ENCODE measurements around the gene IGSF9B. TPM values are rescaled to one million over a fixed set of nuclear protein-coding genes. Genes with fewer than 3 reads are reported as not detected.

IGSF9B gene
- total RNA-seq, 2 donors from 2014 or later, result 10.2 to 35.3 TPM

- intact Hi-C loops (cut with DNase I), result no loop called here
- DNase-seq (ENCODE audit: low spot score), result no peak
- Histone ChIP-seq H3K27ac (no peak overlapping the region), H3K9me3 (no peaks in the 10 kb centered on the region), H3K36me3 (no peaks in the 10 kb centered on the region), H3K4me1 (replicated peaks) (no peaks in the 10 kb centered on the region), H3K4me3 (no peak overlapping the region), H3K27me3 (replicated peaks; ENCODE audit: insufficient read depth) (no peaks in the 10 kb centered on the region)
- no peak for TF ChIP-seq POLR2AphosphoS5 (IDR thresholded peaks at IDR 0.05)
- TF ChIP-seq POLR2A (IDR thresholded peaks at IDR 0.05), result no peak
- WGBS, result 75% methylated on average over 8 of the region's 8 CpGs
Measured at GRCh38 chr11:133995066-133995465, 38.3 kb upstream of the IGSF9B start.

GRCh38 chr11:133993921-133994320 lies 37.2 kb upstream of the IGSF9B start:
- H3K9me3 ChIP-seq, result no peaks in the 10 kb centered on the region
- no peak for DNase-seq (ENCODE audit: low spot score)
- intact Hi-C loops (cut with DNase I), result no loop called here
- H3K27ac ChIP-seq, result no peak overlapping the region
- TF ChIP-seq POLR2A (IDR thresholded peaks at IDR 0.05), result no peak
- TF ChIP-seq POLR2AphosphoS5 (IDR thresholded peaks at IDR 0.05), result no peak
- no peak for TF ChIP-seq CTCF (IDR thresholded peaks at IDR 0.05)
- no peaks in the 10 kb centered on the region for H3K4me1 ChIP-seq (replicated peaks)
- no peaks in the 10 kb centered on the region for H3K27me3 ChIP-seq (replicated peaks; ENCODE audit: insufficient read depth)
- 92% methylated on average over 13 of the region's 13 CpGs for WGBS
- H3K36me3 ChIP-seq, result no peaks in the 10 kb centered on the region
- no peak overlapping the region for H3K4me3 ChIP-seq

- Histone ChIP-seq H3K27me3 (replicated peaks; ENCODE audit: insufficient read depth) (no peaks in the 10 kb centered on the region), H3K9me3 (no peaks in the 10 kb centered on the region), H3K36me3 (no peaks in the 10 kb centered on the region), H3K4me1 (replicated peaks) (no peaks in the 10 kb centered on the region), H3K4me3 (no peak overlapping the region), H3K27ac (no peak overlapping the region)
- DNase-seq (ENCODE audit: low spot score), result no peak
- 87% methylated on average over 7 of the region's 7 CpGs for WGBS
- TF ChIP-seq POLR2AphosphoS5 (IDR thresholded peaks at IDR 0.05) (no peak), CTCF (IDR thresholded peaks at IDR 0.05) (no peak), POLR2A (IDR thresholded peaks at IDR 0.05) (no peak)
- intact Hi-C loops (cut with DNase I), result no loop called here
Measured at GRCh38 chr11:133993107-133993506, 36.3 kb upstream of the IGSF9B start.

GRCh38 chr11:133992121-133992520 lies 35.4 kb upstream of the IGSF9B start:
- intact Hi-C loops (cut with DNase I), result no loop called here
- no peak overlapping the region for H3K27ac ChIP-seq
- WGBS, result 43% methylated on average over 4 of the region's 4 CpGs
- H3K4me1 ChIP-seq (replicated peaks), result no peaks in the 10 kb centered on the region
- H3K4me3 ChIP-seq, result no peak overlapping the region
- no peak for DNase-seq (ENCODE audit: low spot score)
- no peak for TF ChIP-seq CTCF (IDR thresholded peaks at IDR 0.05)
- no peak for TF ChIP-seq POLR2AphosphoS5 (IDR thresholded peaks at IDR 0.05)
- TF ChIP-seq POLR2A (IDR thresholded peaks at IDR 0.05), result no peak
- H3K27me3 ChIP-seq (replicated peaks; ENCODE audit: insufficient read depth), result no peaks in the 10 kb centered on the region
- H3K36me3 ChIP-seq, result no peaks in the 10 kb centered on the region
- H3K9me3 ChIP-seq, result no peaks in the 10 kb centered on the region

- 73% methylated on average over 12 of the region's 12 CpGs for WGBS
- intact Hi-C loops (cut with DNase I), result no loop called here
- H3K4me3 ChIP-seq, result no peak overlapping the region
- H3K36me3 ChIP-seq, result no peaks in the 10 kb centered on the region
- no peaks in the 10 kb centered on the region for H3K4me1 ChIP-seq (replicated peaks)
- TF ChIP-seq CTCF (IDR thresholded peaks at IDR 0.05) (no peak), POLR2AphosphoS5 (IDR thresholded peaks at IDR 0.05) (no peak), POLR2A (IDR thresholded peaks at IDR 0.05) (no peak)
- no peaks in the 10 kb centered on the region for H3K9me3 ChIP-seq
- no peak overlapping the region for H3K27ac ChIP-seq
- DNase-seq (ENCODE audit: low spot score), result no peak
- no peaks in the 10 kb centered on the region for H3K27me3 ChIP-seq (replicated peaks; ENCODE audit: insufficient read depth)
Measured at GRCh38 chr11:133991101-133991500, 34.3 kb upstream of the IGSF9B start.

All from prostate gland (tissue), 2 donors.